Measurements from ENCODE around the gene CD52. TPM values are rescaled to one million over a fixed set of nuclear protein-coding genes. Genes with fewer than 3 reads are reported as not detected.
A peak's percentile ranks its signal among the peaks of the same experiment; 100 is the strongest.

The CD52 gene, protein sequence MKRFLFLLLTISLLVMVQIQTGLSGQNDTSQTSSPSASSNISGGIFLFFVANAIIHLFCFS
- 2.0 TPM for total RNA-seq (2021; ENCODE audit: unreplicated experiment)
- 0.62 and 0.95 TPM in 2 replicates for polyA plus RNA-seq (2012)
- not detected for Bru-seq, nascent RNA
- percentile 15 among the genes with signal in this experiment for BruChase-seq, experiment 1, labeled RNA remaining after a 6-hour chase
- BruChase-seq, experiment 2, labeled RNA remaining after a 2-hour chase = percentile 6 among the genes with signal in this experiment
- long read RNA-seq = 0 reads

DNA sequence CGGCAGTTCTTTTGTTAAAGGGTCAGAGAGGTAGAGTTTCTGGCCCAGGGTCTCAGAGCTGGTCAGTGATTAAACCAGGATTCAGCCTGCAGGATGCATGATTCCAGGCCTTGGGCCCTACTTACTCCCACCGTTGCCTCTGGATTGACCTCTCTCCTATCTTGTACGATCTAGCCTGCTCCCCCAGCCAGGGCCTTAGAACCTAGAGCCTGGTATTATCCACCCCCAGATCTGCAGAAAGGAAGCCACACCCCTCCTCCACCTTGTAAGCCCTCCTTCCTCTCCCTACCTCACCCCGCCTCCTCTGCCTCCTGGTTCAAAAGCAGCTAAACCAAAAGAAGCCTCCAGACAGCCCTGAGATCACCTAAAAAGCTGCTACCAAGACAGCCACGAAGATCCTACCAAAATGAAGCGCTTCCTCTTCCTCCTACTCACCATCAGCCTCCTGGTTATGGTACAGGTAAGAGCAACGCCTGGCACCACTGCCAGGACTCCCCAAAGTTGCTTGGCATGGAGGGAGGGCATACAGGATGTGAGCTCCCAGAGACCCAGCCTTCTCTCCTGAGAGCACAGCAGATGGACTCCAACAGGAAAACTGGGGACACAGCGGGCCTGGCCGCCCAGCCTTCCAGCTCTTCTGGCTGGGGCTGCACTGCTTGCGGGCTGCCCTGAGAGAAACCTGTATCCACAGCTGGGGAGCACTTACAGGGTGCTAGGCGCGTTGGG is at the start of gene CD52:
TSS of gene CD52 (plus strand) at position 347 of the 726 bp plus-strand sequence. CDS start at position 407, 60 bp downstream.
- TF ChIP-seq POLR2A (IDR thresholded peaks at IDR 0.05; ENCODE audit: borderline replicate concordance, extremely low read depth, insufficient read depth, insufficient read length) = no peak
- TF ChIP-seq, protein P1, sequence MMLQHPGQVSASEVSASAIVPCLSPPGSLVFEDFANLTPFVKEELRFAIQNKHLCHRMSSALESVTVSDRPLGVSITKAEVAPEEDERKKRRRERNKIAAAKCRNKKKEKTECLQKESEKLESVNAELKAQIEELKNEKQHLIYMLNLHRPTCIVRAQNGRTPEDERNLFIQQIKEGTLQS (IDR thresholded peaks at IDR 0.05) = no peak
- Histone ChIP-seq H3K36me3 (ENCODE audit: control insufficient read depth in 1 of 2, insufficient read depth in 2 of 2, low read length in 2 of 2) (0 out of 4 replicates have a peak, but pooled peaks cover 0 to 4% of the 10 kb centered on the region in 2 experiments), H3K9me2 (ENCODE audit: insufficient read depth) (no peaks in the 10 kb centered on the region), H3K4me3 (replicated peaks in 1 of 2; ENCODE audit: low read depth in 1 of 2, low read length in 2 of 2) (no peak within 1 kb of the TSS), H2AFZ (ENCODE audit: low read depth, low read length, poor library complexity, severe bottlenecking) (no peak within 1 kb of the TSS), H3K27me3 (ENCODE audit: insufficient read depth, low read length) (no peaks in the 10 kb centered on the region; the same call in 1 of the 2 replicates), H3K9ac (ENCODE audit: low read length) (no peak within 1 kb of the TSS), H3K4me1 (ENCODE audit: control insufficient read depth in 1 of 2, insufficient read depth in 2 of 2, low read length in 2 of 2) (peaks cover 5 to 16% of the 10 kb centered on the region in 2 experiments; a peak in 3 of 4 replicates), H3K27ac (ENCODE audit: low read depth, low read length) (no peak within 1 kb of the TSS), H4K20me1 (ENCODE audit: insufficient read depth) (no peaks in the 10 kb centered on the region), H3K9me3 (ENCODE audit: control insufficient read depth in 1 of 2, insufficient read depth in 1 of 2, low read depth in 1 of 2, low read length in 2 of 2) (no peaks in the 10 kb centered on the region), H3K4me2 (ENCODE audit: low read length) (no peak within 1 kb of the TSS), H3K79me2 (ENCODE audit: insufficient read depth, low read length) (no peaks in the 10 kb centered on the region)
- no TSS peak for BruUV-seq (replicated peaks)
- CTCF ChIA-PET = interaction anchor here (2.0 kb wide), 1 partner anchor 32 kb away, joined by 6 read pairs; no protein-coding TSS in a partner anchor
- RAD21 ChIA-PET (ENCODE audit: low non-redundant PET in 1 of 2, low total read pairs in 2 of 2, uncharacterized antibody in 2 of 2, unreplicated experiment in 2 of 2) = no interaction called here
- intact Hi-C loops (cut with micrococcal nuclease) = no loop called here
- peak; percentile 32 for ATAC-seq
- no peak for DNase-seq (ENCODE audit: low read depth, low spot score)
- POLR2A ChIA-PET = no interaction called here

DNA sequence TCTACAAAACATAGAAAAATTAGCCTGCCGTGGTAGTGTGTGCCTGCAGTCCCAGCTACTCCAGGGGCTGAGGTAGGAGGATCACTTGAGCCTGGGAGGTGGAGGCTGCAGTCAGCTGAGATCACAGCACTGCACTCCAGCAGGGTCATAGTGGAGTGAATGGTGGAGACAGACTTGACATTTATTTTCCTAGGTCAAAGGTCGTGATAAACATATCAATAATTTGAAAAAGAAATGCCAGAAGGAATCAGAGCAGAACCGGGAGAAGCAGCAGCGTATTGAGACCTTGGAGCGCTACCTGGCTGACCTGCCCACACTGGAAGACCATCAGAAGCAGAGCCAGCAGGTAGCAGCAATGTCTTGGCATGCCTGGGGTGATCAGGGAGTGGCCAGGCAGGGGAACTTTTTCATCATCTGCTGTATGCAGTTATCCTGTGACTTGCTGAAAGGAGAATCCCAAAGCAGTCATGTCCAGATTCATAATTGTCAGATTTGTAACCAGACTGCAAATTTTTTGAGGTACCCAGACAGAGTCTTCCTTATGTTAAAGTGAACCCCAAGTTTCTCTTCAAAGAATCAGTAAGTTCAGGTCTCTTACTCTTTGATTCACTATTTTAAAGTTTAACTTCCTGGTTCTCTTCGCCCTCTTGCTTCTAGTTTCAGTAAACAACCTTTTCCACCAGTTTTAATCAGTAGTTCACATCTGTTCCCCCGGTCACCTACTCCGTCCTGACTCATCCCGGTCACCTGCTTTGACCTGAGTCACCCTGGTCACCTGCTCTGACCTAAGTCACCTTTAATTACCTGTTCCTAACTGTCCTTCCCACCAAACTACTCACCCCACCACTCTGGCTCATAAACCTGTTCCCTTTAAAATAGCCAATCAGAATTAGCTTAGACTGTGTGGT is 49.2 kb upstream of the CD52 start:
- H3K9ac ChIP-seq (ENCODE audit: low read length) = no peak overlapping the region
- no peak overlapping the region for H2AFZ ChIP-seq (ENCODE audit: low read depth, low read length, poor library complexity, severe bottlenecking)
- TF ChIP-seq POLR2A (IDR thresholded peaks at IDR 0.05; ENCODE audit: borderline replicate concordance, extremely low read depth, insufficient read depth, insufficient read length) = no peak
- no peak for TF ChIP-seq SRF (IDR thresholded peaks at IDR 0.05; ENCODE audit: low read depth)
- no peak for TF ChIP-seq TCF7L2 (IDR thresholded peaks at IDR 0.05; ENCODE audit: borderline replicate concordance, extremely low read depth, insufficient read depth, insufficient read length)
- TF ChIP-seq, protein P2, sequence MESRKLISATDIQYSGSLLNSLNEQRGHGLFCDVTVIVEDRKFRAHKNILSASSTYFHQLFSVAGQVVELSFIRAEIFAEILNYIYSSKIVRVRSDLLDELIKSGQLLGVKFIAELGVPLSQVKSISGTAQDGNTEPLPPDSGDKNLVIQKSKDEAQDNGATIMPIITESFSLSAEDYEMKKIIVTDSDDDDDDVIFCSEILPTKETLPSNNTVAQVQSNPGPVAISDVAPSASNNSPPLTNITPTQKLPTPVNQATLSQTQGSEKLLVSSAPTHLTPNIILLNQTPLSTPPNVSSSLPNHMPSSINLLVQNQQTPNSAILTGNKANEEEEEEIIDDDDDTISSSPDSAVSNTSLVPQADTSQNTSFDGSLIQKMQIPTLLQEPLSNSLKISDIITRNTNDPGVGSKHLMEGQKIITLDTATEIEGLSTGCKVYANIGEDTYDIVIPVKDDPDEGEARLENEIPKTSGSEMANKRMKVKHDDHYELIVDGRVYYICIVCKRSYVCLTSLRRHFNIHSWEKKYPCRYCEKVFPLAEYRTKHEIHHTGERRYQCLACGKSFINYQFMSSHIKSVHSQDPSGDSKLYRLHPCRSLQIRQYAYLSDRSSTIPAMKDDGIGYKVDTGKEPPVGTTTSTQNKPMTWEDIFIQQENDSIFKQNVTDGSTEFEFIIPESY (IDR thresholded peaks at IDR 0.05; ENCODE audit: extremely low read depth, insufficient replicate concordance, low read length) = no peak
- H3K27me3 ChIP-seq (ENCODE audit: insufficient read depth, low read length) = no peaks in the 10 kb centered on the region
- peaks cover 43 to 80% of the 10 kb centered on the region in 2 experiments for H3K36me3 ChIP-seq (ENCODE audit: control insufficient read depth in 1 of 2, insufficient read depth in 2 of 2, low read length in 2 of 2)
- BruUV-seq (replicated peaks) = no TSS peak
- H4K20me1 ChIP-seq (ENCODE audit: insufficient read depth) = no peaks in the 10 kb centered on the region
- H3K9me3 ChIP-seq (ENCODE audit: control insufficient read depth in 1 of 2, insufficient read depth in 1 of 2, low read depth in 1 of 2, low read length in 2 of 2) = 0 out of 4 replicates have a peak, but pooled peaks cover 6 to 7% of the 10 kb centered on the region in 2 experiments
- no peak overlapping the region for H3K4me3 ChIP-seq (replicated peaks in 1 of 2; ENCODE audit: low read depth in 1 of 2, low read length in 2 of 2)
- no peak for DNase-seq (ENCODE audit: low read depth, low spot score)
- intact Hi-C loops (cut with micrococcal nuclease) = no loop called here
- no peak for ATAC-seq
- no peak overlapping the region for H3K4me2 ChIP-seq (ENCODE audit: low read length)
- no peak overlapping the region for H3K27ac ChIP-seq (ENCODE audit: low read depth, low read length)
- no peaks in the 10 kb centered on the region for H3K79me2 ChIP-seq (ENCODE audit: insufficient read depth, low read length)
- ChIA-PET RAD21 (ENCODE audit: low non-redundant PET in 1 of 2, low total read pairs in 2 of 2, uncharacterized antibody in 2 of 2, unreplicated experiment in 2 of 2) (no interaction called here), CTCF (interaction anchor here (1.3 kb wide), 1 partner anchor 11 kb away, joined by 4 read pairs; the partner anchor contains the start of gene SH3BGRL3), POLR2A (no interaction called here)
- H3K9me2 ChIP-seq (ENCODE audit: insufficient read depth) = no peaks in the 10 kb centered on the region
- H3K4me1 ChIP-seq (ENCODE audit: control insufficient read depth in 1 of 2, insufficient read depth in 2 of 2, low read length in 2 of 2) = no peaks in the 10 kb centered on the region
